ENCODE results near the gene LAG3.

The LAG3 gene

DNA sequence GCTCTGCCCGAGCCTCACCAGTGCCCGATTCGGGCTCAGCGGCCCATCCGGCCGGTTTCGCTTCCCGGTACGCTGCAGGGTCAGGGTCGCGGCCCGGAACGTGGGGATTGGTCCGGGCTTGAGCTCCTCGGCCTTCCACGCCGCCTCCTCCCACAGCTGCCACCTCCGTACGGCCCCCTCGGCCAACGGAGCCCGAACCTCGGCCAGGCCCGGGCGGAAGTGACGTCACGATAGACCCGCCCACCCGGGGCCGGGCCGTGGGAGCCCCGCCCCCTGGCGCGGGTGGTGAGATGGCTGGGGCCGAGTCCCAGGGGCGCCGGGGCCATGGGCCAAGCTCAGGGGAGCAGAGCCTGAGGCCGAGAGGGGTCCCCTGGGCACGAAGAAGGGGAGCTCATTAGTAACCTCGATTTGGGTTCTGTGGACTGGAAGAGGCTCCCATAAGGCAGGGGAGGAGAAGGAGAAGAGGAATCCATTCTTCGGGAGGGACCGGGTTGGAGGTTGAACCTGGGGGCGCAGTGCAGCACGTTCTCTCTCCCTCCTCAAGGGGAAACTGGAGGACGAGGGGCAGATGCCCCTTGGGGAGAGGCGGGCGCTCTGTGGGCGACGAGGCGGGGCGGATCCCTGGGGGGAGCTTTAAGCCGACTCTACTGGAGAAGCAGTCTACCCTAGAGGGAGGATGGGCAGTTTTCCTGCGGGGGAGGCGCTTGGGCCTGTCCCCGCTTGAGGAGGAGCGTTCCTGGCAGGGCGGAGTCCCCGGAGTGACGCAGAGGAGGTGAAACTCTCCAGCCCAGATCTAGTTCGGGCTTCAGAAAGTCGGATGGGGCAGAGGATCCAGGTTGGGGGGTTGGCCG, 19.2 kb upstream of the LAG3 start, which contains the start of gene MLF2:
MLF2 (minus strand) TSS at position 221 of the 851 bp plus-strand sequence. CDS start 807 bp downstream, outside the sequence.
- peak; percentile 97 for TF ChIP-seq CTCF (IDR thresholded peaks at IDR 0.05; ENCODE audit: extremely low read depth, insufficient read depth, missing control alignments)
- DNase-seq (ENCODE audit: low spot score) = peak; percentile 99
- in situ Hi-C loops (cut with MboI; ENCODE audit: low pct_unique_long_range_greater_than_20kb, low sequenced_read_pairs, unreplicated experiment) = no loop called here

GRCh38 chr12:6753772-6754356, 18.5 kb upstream of the LAG3 start:
- no peak for TF ChIP-seq CTCF (IDR thresholded peaks at IDR 0.05; ENCODE audit: extremely low read depth, insufficient read depth, missing control alignments)
- in situ Hi-C loops (cut with MboI; ENCODE audit: low pct_unique_long_range_greater_than_20kb, low sequenced_read_pairs, unreplicated experiment) = no loop called here

GRCh38 chr12:6754411-6754810, 17.9 kb upstream of the LAG3 start:
- TF ChIP-seq CTCF (IDR thresholded peaks at IDR 0.05; ENCODE audit: extremely low read depth, insufficient read depth, missing control alignments) = no peak
- in situ Hi-C loops (cut with MboI; ENCODE audit: low pct_unique_long_range_greater_than_20kb, low sequenced_read_pairs, unreplicated experiment) = no loop called here
- no peak for DNase-seq (ENCODE audit: low spot score)

More at GRCh38 chr12:6753772-6754356, 18.5 kb upstream of the LAG3 start:
- no peak for DNase-seq (ENCODE audit: low spot score)

- no peak for TF ChIP-seq CTCF (IDR thresholded peaks at IDR 0.05; ENCODE audit: extremely low read depth, insufficient read depth, missing control alignments)
- DNase-seq (ENCODE audit: low spot score) = no peak
- in situ Hi-C loops (cut with MboI; ENCODE audit: low pct_unique_long_range_greater_than_20kb, low sequenced_read_pairs, unreplicated experiment) = no loop called here
Observed at GRCh38 chr12:6757028-6757690, 15.2 kb upstream of the LAG3 start.

DNA sequence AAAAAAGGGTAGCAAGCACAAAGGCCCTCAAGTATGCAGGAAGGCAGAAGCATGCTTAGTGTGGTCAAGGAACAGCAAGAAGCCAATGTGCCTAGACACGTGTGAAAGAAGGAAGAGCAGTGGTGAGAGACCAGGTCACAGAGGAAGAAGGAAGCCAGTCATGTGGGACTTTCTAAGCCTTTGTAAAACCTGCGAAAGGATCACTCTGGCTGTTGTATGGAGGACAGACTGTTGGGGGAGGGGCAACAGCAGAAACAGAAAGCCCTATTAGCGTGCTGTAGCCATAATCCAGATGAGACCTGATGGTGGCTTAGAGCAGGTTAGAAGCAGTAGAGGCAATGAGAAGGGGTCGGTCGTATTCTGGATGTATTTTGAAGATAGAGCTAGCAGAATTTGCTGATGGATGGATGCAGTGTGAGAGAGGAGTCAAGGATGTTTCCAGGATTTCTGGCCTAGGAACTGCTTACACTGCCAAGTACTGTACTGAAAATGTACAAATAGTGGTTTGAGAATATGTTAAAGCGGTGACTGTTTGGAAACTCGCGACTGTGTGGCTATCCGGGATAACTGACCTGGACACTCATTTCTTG, 13.7 kb upstream of the LAG3 start:
- in situ Hi-C loops (cut with MboI; ENCODE audit: low pct_unique_long_range_greater_than_20kb, low sequenced_read_pairs, unreplicated experiment) = no loop called here

More for the DNA sequence above, 13.7 kb upstream of the LAG3 start:
- TF ChIP-seq CTCF (IDR thresholded peaks at IDR 0.05; ENCODE audit: extremely low read depth, insufficient read depth, missing control alignments) = no peak
- no peak for DNase-seq (ENCODE audit: low spot score)

Data from GM13977 (cell line).